ENCODE measurements around the gene KRT26. TPM values are rescaled to one million over a fixed set of nuclear protein-coding genes. Genes with fewer than 3 reads are reported as not detected.
A peak's percentile ranks its signal among the peaks of the same experiment; 100 is the strongest.

The KRT26 gene
- total and polyA plus RNA-seq, 2 of the 8 experiments (the other 6 are each of a cell fraction or from before 2014, with no cell fraction given), result not detected

DNA sequence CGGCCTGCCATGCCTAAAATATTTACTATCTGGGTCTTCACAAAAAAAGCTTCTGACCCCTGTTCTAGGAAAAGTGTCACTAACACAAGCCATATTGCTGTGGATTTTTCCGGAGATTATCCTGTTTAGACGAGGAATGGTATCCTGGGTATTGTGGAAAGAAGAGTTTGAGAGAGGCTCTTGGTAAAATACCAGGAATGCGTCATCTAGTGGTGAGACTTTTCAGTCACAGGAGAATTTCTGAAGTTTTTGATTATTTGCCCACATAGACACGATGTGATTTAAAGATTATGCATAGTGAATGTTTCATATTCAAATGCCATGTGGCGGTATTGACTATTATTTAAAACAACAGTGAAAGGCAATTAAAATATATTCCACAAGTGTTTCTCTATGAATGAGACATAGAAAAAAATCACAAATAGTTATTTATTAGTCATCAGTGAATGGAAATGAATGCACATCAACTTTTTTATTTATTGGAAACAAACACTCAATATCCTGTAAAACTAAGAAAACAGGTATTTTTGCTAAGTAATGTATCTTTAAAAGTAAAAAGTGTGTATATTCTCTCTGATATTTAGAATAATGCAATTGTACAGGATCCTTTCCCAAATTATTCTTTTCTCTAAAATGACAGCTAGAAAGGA lies 19.9 kb upstream of the KRT26 start:
- peak; percentile 97 for FAIRE-seq
- 48% methylated on average over 6 of the region's 6 CpGs; no CpG with 5 or more reads in 1 of the 2 experiments for WGBS, 2 experiments (ENCODE audit: extremely low coverage in 1 of 2, insufficient coverage in 1 of 2, insufficient read length in 1 of 2, insufficient replicate concordance in 2 of 2, low coverage in 1 of 2, low lambda C conversion rate in 2 of 2, missing lambda C conversion rate in 1 of 2)

More for the DNA sequence above, 19.9 kb upstream of the KRT26 start:
- POLR2A ChIA-PET (ENCODE audit: partially characterized antibody), result no interaction called here
- no peaks in the 10 kb centered on the region for H3K9me3 ChIP-seq (ENCODE audit: insufficient read depth in 2 of 2, low read depth in 1 of 2, low read length in 1 of 2)
- no peak overlapping the region for H3K4me3 ChIP-seq (ENCODE audit: extremely low read depth in 1 of 4, insufficient read depth in 2 of 4, low read depth in 3 of 4, low read length in 4 of 4)
- CTCF ChIA-PET (ENCODE audit: partially characterized antibody), result interaction anchor here (0.8 to 2.6 kb wide), 7 partner anchors 13 to 176 kb away, joined by 3 to 17 read pairs (median 5); no protein-coding TSS in a partner anchor
- no peak overlapping the region for H2BK12ac ChIP-seq (ENCODE audit: low read depth, low read length)
- no peak for DNase-seq (ENCODE audit: low read depth in 1 of 2, low spot score in 2 of 2)
- no peak overlapping the region for H2AFZ ChIP-seq (ENCODE audit: low read length)
- H3K23ac ChIP-seq (ENCODE audit: insufficient read length), result no peak overlapping the region
- H3K14ac ChIP-seq (ENCODE audit: insufficient read length), result no peak overlapping the region
- H2BK15ac ChIP-seq (ENCODE audit: low read length), result no peak overlapping the region
- H2BK20ac ChIP-seq (ENCODE audit: low read length), result no peak overlapping the region
- peak; percentile 40; the same call in 1 of the 2 replicates for TF ChIP-seq TEAD4 (IDR thresholded peaks at IDR 0.05; ENCODE audit: low read depth, low read length)
- no peak for TF ChIP-seq MAFK (IDR thresholded peaks at IDR 0.05; ENCODE audit: low read depth, low read length)
- peak; percentile 66 for TF ChIP-seq RAD21 (IDR thresholded peaks at IDR 0.05 in 1 of 2, conservative IDR thresholded peaks at IDR 0.05 in 1 of 2; ENCODE audit: low read depth in 2 of 2, low read length in 2 of 2)
- TF ChIP-seq, protein P1, sequence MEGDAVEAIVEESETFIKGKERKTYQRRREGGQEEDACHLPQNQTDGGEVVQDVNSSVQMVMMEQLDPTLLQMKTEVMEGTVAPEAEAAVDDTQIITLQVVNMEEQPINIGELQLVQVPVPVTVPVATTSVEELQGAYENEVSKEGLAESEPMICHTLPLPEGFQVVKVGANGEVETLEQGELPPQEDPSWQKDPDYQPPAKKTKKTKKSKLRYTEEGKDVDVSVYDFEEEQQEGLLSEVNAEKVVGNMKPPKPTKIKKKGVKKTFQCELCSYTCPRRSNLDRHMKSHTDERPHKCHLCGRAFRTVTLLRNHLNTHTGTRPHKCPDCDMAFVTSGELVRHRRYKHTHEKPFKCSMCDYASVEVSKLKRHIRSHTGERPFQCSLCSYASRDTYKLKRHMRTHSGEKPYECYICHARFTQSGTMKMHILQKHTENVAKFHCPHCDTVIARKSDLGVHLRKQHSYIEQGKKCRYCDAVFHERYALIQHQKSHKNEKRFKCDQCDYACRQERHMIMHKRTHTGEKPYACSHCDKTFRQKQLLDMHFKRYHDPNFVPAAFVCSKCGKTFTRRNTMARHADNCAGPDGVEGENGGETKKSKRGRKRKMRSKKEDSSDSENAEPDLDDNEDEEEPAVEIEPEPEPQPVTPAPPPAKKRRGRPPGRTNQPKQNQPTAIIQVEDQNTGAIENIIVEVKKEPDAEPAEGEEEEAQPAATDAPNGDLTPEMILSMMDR (IDR thresholded peaks at IDR 0.05; ENCODE audit: control extremely low read depth in 1 of 3, insufficient read depth in 1 of 3, low read depth in 1 of 3, low read length in 3 of 3), result peak in 2 of 3 experiments; percentile 57 to 61; a peak in 3 of 4 replicates
- no peaks in the 10 kb centered on the region for H3K79me2 ChIP-seq (ENCODE audit: control insufficient read depth in 1 of 2, insufficient read depth in 2 of 2, low read length in 2 of 2)
- no peak overlapping the region for H2BK5ac ChIP-seq (ENCODE audit: low read depth, low read length)
- H3K79me1 ChIP-seq (ENCODE audit: low read depth, low read length), result no peaks in the 10 kb centered on the region
- no peaks in the 10 kb centered on the region for H4K20me1 ChIP-seq (replicated peaks in 1 of 2; ENCODE audit: control insufficient read depth in 1 of 2, insufficient read depth in 2 of 2, low read length in 2 of 2)
- no peak overlapping the region for H3K4ac ChIP-seq (replicated peaks; ENCODE audit: insufficient read length, low read depth, low read length)
- no peak overlapping the region for H4K8ac ChIP-seq (ENCODE audit: extremely low read depth, insufficient read depth, low read length)
- no peak overlapping the region for H3K27ac ChIP-seq (ENCODE audit: low read depth, low read length)
- H3K36me3 ChIP-seq (ENCODE audit: control insufficient read depth in 2 of 4, insufficient read depth in 4 of 4, low read length in 3 of 4), result no peaks in the 10 kb centered on the region
- H3K23me2 ChIP-seq (ENCODE audit: low read depth, low read length), result no peaks in the 10 kb centered on the region
- no peaks in the 10 kb centered on the region for H3K4me1 ChIP-seq (replicated peaks in 1 of 4; ENCODE audit: control insufficient read depth in 3 of 4, insufficient read depth in 4 of 4, low read length in 3 of 4)
- no peak overlapping the region for H3K9ac ChIP-seq (replicated peaks in 1 of 4; ENCODE audit: extremely low read depth in 1 of 4, low read depth in 3 of 4, low read length in 3 of 4)
- H4K91ac ChIP-seq (replicated peaks; ENCODE audit: insufficient read length, low read length), result no peak overlapping the region
- H2AK5ac ChIP-seq (ENCODE audit: low read depth, low read length), result no peak overlapping the region
- no peak overlapping the region for H3K56ac ChIP-seq (replicated peaks; ENCODE audit: insufficient read length, low read depth, low read length)
- H4K5ac ChIP-seq (ENCODE audit: insufficient read length, low read depth, low read length), result no peak overlapping the region
- no peak overlapping the region for H3K4me2 ChIP-seq (ENCODE audit: insufficient read depth in 1 of 2, low read depth in 2 of 2, low read length in 2 of 2)
- H2BK120ac ChIP-seq (replicated peaks; ENCODE audit: low read depth, low read length), result no peak overlapping the region
- H3K18ac ChIP-seq (ENCODE audit: extremely low read depth, low read length), result no peak overlapping the region
- H3K27me3 ChIP-seq (replicated peaks in 1 of 4; ENCODE audit: control insufficient read depth in 3 of 4, extremely low read depth in 1 of 4, insufficient read depth in 3 of 4, low read length in 3 of 4), result no peaks in the 10 kb centered on the region
